Esophagus squamous epithelium (tissue), 4 donors: ENCODE measurements around the gene PAIP2.

ENCODE experiments used
- POLR2A ChIP-seq, 4 donors: fragments of 450-650 bp; IDR thresholded peaks; one replicate each; pipeline ENCODE4 v1.6.1; 2017; ENCODE audit warnings: antibody characterized with exemption in 4 of 4, mild to moderate bottlenecking in 4 of 4, moderate library complexity in 3 of 4
- TF ChIP-seq, protein P1 (sequence below), 6 experiments: fragments of 450-650 bp in 4 of 6; fragments of 200-600 bp in 2 of 6; sonication (generic) in 2 of 6; IDR thresholded peaks; one replicate each; pipeline ENCODE4 v1.5.1; 2016 to 2019; ENCODE audit warnings: antibody characterized with exemption in 6 of 6, mild to moderate bottlenecking in 4 of 6, moderate library complexity in 4 of 6

DNA sequence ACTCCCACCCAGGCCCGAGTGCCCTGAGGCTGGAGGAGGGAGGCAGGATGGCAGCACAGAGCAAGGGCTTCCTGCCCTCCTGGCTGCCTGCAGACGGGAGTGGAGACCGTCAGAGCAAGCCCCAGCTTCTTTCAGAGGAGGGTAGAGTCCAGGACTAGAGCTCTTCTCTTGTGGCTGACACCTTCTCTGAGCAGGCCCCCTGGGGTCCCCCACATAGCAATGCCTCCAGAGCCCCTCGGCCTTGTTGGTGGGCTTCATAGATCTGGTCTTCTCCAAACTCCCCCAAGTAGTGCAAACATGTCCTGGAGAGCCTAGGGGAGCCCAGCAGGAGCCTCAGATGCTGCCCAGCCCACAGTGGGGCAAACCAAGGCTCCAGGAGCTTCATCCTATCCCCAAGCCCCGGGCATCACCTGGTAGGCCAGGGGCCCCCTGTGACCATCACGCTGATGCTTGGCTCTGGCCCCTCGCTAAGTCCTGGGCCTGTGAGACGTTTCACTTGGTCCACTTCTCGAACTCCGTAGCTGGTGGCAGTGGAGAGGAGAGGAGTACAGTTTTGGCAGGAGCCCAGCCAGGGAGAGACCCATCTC, 46.0 kb downstream of the PAIP2 start:
- TF ChIP-seq POLR2A (IDR thresholded peaks at IDR 0.05), result no peak
- TF ChIP-seq, protein P1, sequence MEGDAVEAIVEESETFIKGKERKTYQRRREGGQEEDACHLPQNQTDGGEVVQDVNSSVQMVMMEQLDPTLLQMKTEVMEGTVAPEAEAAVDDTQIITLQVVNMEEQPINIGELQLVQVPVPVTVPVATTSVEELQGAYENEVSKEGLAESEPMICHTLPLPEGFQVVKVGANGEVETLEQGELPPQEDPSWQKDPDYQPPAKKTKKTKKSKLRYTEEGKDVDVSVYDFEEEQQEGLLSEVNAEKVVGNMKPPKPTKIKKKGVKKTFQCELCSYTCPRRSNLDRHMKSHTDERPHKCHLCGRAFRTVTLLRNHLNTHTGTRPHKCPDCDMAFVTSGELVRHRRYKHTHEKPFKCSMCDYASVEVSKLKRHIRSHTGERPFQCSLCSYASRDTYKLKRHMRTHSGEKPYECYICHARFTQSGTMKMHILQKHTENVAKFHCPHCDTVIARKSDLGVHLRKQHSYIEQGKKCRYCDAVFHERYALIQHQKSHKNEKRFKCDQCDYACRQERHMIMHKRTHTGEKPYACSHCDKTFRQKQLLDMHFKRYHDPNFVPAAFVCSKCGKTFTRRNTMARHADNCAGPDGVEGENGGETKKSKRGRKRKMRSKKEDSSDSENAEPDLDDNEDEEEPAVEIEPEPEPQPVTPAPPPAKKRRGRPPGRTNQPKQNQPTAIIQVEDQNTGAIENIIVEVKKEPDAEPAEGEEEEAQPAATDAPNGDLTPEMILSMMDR (IDR thresholded peaks at IDR 0.05), result no peak
